Skeletal muscle cell (primary cell): Measurements from ENCODE around the gene CALR3.
"Not testable (repeated sequence)": the region's sequence is repeated elsewhere in the genome, so short reads cannot be mapped to it uniquely, and the experiment has no call there.

Source experiments
- DNase-seq: peaks from one replicate; pipeline ENCODE4 v3.0.0-alpha.2; 2010; ENCODE audit warnings: low read depth
- H3K4me3 ChIP-seq: 2 replicates; pipeline ENCODE4 v1.5.1; 2011; ENCODE audit warnings: low read depth, mild to moderate bottlenecking, control low read depth, low read length, moderate library complexity

The CALR3 gene

DNA sequence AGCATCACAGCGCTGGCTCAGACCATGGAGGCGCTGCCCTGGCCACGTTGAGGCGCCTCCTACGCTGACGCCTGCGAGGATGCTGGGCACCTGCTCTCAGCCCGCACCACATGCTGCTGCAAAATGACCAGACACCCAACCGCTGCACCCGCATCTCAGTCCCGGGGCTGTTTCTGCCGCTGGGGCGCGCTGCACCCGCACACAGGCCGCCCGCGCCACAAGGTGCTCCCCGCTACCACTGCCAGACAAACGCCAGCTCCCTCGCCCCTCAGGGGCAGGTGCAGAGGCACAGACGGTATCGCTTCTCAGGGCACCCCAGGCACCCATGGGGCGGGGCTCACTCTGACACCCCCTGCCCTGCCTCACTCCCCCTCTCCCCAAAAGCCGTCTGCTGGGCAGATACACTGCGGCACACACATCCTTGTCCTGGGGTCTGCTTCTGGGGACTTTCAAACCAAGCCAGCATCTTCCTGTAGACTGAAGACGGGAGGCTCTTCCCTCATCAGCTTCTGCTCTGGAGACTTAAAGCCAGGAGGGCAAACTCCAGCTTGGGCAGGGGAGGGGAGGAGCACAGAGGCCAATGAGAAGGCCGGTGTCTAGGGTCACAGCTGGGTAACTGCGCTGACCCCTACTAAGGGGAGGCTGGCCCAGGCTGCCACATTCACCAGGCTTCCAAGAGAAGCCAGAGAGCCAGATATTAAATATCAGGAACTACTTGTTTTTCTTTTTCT, 29.9 kb upstream of the CALR3 start:
- DNase-seq = no peak
- H3K4me3 ChIP-seq = no peak overlapping the region

DNA sequence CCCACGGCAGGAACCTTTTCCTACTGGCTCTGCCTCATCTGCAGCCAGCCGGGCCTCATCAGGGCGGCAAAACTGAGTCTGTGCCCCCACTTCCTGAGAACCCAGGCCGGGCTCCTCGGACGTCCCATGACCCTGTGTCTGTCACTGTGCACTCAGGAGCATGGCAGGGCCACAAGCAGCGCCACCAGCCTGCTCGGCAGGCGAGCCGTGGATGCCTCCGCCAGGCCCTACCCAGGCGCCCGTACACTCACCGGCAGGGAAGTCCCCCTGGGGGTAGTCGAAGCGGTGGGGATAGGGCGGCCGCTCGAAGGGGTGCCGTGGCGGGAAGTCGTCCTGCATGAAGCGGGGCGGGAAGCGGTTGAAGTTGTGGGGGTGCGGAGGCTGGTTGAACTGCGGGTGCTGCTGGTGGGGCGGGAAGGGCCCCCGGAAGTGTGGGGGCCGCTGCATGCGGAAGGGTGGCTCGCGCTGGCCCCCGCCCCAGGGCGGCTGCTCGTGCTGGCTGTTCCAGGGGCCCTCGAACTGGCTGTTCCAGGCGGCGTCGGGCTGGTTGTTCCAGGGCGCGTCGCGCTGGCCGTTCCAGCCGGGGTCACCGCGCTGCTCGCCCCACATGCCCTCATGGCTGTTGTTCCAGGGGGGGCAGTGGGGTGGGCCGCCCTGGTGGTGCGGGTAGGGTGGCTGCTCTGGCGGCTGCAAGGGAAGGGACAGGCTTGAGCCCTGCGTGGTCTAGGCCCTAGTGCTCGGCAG, 29.2 kb upstream of the CALR3 start:
- DNase-seq = no peak
- H3K4me3 ChIP-seq = no peak overlapping the region

DNA sequence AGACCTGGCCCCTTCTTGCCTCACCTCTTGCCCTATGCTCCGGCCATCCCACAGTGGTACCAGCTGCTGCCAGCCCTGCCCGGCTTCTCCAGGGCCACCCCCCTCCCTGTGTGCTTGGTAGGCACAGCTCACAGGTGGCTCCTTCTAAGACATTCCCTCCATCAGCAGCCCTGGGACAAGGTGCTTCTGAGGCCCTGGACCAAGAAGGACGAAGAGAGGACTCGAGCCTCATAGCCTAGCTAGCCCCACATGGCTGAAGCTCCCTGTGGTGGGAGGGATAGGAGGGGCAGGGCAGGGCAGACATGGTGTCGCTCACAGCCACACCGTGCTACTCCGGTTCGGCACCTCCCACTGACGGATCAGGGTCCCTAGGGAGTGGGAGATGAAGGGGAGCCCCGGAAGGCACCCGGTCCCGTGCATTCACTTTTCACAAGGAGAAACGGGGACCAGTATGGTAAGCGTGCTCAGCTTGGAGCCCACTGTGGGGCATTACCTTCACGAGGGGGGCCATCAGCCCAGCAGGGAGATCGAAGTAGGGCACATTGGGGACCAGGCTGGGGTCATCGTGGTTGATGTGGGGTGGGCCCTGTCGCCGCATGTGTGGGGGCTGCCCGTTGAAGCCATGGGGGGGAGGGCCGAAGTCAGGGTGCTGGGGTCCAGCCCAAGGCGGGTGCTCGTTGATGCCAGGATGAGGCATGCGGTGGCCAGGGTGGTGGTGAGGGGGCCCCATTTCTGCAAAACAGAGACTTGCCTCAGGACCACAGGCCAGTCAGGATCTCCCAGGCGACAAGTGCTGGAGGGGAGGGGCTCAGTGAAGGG, 26.8 kb upstream of the CALR3 start:
- DNase-seq = no peak

DNA sequence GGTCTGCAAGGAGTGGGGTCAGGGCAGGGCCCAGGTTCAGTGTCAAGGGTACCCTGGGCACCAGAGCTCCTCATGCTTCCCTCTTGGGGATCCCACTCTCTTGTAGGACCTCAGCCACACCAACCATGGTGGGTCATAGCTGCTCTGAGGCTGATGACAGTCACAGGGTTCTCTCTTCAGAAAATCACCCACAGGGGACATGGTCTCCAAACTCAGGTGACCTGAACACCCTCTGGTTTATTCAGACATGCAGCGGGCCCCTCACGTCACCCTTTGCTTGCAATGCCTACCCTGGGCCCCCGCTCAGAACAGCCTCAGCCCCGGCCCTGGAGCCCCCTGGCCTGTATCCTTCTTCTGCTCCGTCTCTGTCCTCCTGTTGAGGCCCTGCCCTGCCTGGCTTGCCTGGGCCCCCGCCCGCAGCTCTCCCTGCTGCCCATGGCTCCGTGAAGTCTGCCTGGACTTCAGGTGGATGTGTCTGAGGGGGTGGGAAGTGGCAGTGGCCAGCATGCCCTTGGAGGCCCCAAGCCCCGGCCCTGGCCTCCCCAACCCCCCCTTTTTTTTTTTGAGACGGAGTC, 25.8 kb upstream of the CALR3 start:
- DNase-seq = no peak
- no peak overlapping the region for H3K4me3 ChIP-seq

More for the DNA sequence above, 26.8 kb upstream of the CALR3 start:
- no peak overlapping the region for H3K4me3 ChIP-seq

DNA sequence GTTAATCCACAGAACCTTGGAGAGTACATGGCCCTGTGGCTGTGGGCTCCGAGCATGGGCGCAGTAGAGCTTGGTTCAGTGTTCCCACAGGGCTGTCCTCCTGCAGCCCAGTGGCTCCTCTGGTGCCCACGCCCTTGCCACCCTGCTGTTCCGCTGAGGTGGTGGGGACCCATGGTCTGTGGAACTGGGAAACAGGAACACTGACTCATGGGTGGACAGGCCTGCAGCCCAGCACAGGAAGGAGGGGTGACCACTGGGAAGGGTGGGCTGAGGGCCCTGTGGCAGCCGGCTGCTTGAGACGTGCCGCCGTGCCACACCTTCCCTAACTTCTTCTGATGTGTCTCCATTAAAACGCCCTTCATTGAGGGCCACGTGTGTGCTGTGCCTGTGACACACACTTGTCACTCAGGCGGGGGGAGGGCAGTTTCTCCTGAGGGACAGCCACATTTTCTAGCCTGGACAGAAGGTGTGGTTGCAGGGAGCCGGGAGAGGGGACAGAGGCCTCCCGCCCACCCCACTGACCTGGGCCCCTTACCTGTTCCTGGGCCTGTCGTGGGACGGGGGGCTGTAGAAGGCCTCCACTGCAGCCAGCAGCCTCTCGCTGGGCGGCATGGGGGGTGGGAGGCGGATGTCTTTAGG, 25.1 kb upstream of the CALR3 start:
- no peak overlapping the region for H3K4me3 ChIP-seq
- no peak for DNase-seq

- DNase-seq = no peak
- H3K4me3 ChIP-seq = no peak overlapping the region
Measured at GRCh38 chr19:16520074-16520973, 24.4 kb upstream of the CALR3 start.

- H3K4me3 ChIP-seq = no peak overlapping the region
- DNase-seq = no peak
Measured at GRCh38 chr19:16519230-16519687, 23.3 kb upstream of the CALR3 start.

DNA sequence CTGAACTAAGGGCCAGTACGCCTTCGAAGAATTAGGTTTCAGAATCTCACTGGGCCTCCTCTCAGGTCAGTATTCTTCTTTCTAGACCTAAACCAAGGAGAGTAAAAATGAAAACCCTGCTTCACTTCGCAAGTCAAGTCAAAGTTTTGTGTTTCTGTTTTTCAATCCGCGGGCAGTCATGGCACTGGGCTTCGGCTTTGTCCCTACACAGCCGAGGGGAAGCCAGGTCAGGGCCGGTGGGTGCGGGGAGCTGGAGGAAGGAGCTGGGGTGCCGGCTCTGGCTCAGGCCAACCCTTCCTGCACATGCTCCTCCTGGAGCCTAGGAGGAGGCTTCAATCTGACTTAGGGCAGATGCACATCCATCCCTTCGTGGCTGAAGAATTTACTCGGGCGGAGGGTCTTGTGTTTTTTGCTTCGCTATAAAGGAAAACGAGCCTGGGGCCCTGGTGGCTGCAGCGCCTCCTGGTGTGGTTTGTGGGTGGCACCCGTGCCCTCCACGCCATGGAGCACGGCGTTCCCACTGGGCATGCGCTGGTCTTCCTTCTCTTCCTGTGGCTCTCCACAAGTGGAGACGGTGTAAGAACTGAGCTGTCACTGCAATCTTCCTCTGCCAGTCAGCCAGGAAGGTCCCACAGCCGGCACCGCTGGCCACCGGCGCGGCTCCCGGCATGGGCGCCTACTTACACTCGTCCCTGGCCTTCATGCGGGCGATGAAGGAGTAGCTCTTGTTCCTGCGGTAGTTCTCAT, 22.7 kb upstream of the CALR3 start:
- DNase-seq = no peak

GRCh38 chr19:16518061-16518460, 22.1 kb upstream of the CALR3 start:
- no peak for DNase-seq
- H3K4me3 ChIP-seq = no peak overlapping the region

More for the DNA sequence above, 22.7 kb upstream of the CALR3 start:
- no peak overlapping the region for H3K4me3 ChIP-seq

DNA sequence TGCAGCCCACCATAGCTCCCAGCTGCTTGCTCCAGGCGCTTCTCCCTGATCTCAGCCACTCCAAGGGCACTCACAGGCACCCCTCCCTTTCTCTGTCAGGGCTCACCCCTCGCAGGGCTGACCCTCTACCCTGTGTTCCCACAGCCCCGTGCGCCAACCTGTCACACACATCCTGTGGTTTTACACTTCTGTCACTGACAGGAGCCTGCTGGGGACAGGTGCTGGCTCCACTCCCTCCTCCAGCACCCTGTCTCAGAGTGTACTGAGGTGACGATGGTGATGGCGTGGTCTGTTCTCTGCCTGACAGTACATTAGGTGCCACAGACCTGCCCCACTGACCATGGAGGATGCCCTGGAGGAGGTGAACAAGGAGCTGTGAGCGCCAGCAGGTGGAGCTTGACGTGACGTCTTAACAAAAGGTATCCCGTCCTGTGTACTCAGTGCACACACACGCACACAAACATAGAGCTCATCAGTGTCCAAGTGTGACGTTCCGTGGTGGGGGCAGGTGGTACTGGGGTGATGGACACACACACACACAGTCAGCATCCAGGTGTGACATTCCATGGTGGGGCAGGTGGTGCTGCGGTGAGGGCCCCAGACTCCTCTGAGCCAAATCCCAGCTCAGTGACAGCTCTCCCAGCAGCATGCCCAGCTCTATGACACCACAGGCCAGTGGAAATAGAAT, 21.1 kb upstream of the CALR3 start:
- no peak overlapping the region for H3K4me3 ChIP-seq
- no peak for DNase-seq

DNA sequence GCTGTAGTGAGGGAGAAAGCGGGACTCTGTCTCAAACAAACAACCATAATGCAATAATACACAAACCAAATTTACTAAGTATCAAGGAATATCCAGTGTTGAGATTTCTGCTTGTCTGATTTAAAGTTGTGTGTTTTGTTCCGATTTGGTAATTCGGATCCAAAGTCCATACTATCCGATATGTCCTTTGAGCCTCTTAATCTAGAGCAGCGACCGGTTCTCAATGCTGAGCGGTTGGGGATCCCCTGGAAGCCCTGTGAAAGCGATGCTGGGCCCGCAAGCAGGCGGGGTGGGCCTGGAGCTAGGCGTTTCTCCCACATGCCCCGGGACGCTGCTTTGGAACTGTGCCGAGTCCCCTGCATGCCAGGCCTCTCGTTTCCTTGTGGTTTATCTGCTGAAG, 20.4 kb upstream of the CALR3 start:
- DNase-seq = no peak
- no peak overlapping the region for H3K4me3 ChIP-seq

GRCh38 chr19:16514383-16515019, 18.5 kb upstream of the CALR3 start:
- no peak overlapping the region for H3K4me3 ChIP-seq
- no peak for DNase-seq

- DNase-seq, H3K4me3 ChIP-seq: not testable (repeated sequence)
Measured at GRCh38 chr19:16512611-16513010, 16.6 kb upstream of the CALR3 start.

GRCh38 chr19:16509141-16510061, 13.4 kb upstream of the CALR3 start:
- DNase-seq = no peak
- H3K4me3 ChIP-seq = no peak overlapping the region

DNA sequence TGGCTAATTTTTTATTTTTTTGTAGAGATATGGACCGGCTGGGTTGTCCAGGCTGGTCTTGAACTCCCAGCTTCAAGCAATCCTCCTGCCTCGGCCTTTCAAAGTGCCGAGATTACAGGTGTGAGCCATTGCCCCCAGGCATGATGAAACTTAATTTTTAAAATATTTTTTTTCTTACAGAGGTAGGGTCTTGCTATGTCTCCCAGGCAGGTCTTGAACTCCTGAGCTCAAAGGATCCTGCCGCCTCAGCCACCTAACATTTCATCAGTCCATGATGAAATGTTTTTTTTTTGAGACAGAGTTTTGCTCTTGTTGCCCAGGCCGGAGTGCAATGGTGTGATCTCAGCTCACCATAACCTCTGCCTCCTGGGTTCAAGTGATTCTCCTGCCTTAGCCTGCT, 12.6 kb upstream of the CALR3 start:
- DNase-seq = no peak
- no peak overlapping the region for H3K4me3 ChIP-seq

- H3K4me3 ChIP-seq = no peak overlapping the region
- DNase-seq = no peak
Measured at GRCh38 chr19:16506961-16507360, 11.0 kb upstream of the CALR3 start.
